Mesodermal cell (in vitro differentiated cells): ENCODE results near the gene TRIM58. TPM values are rescaled to one million over a fixed set of nuclear protein-coding genes. Genes with fewer than 3 reads are reported as not detected.
A peak's percentile ranks its signal among the peaks of the same experiment; 100 is the strongest.

ENCODE experiments used
- H3K27ac ChIP-seq: 2 replicates; pipeline ENCODE4 v1.7.0; 2013; ENCODE audit warnings: mild to moderate bottlenecking, low read depth, low read length, moderate library complexity; ENCODE audit not compliant: severe bottlenecking
- H3K36me3 ChIP-seq: 2 replicates; pipeline ENCODE4 v1.7.1; 2013; ENCODE audit warnings: mild to moderate bottlenecking, low read length, moderate library complexity; ENCODE audit not compliant: control insufficient read depth, insufficient read depth
- H3K4me1 ChIP-seq: one replicate; pipeline ENCODE4 v1.7.1; 2013; ENCODE audit warnings: mild to moderate bottlenecking, low read length; ENCODE audit not compliant: insufficient read depth, control insufficient read depth, poor library complexity, severe bottlenecking
- H3K4me3 ChIP-seq: 2 replicates; pipeline ENCODE4 v1.7.0; 2013; ENCODE audit warnings: low read length, control low read depth, mild to moderate bottlenecking; ENCODE audit not compliant: insufficient read depth, poor library complexity, severe bottlenecking; ENCODE audit errors: extremely low read depth
- H3K9me3 ChIP-seq: 2 replicates; pipeline ENCODE4 v1.7.1; 2013; ENCODE audit warnings: mild to moderate bottlenecking, low read length, moderate library complexity; ENCODE audit not compliant: control insufficient read depth
- WGBS, 2 experiments: methylation state at CpG; one replicate each; pipeline ENCODE4 v1.1.5; 2013; ENCODE audit warnings: missing lambda C conversion rate in 2 of 2; ENCODE audit not compliant: insufficient coverage in 2 of 2; 5-methylcytosine and 5-hydroxymethylcytosine counted together
- polyA plus RNA-seq, 2 experiments: library from polyadenylated mRNA; stranded (reverse); fragments of 50-300 nt; gene quantifications; one replicate each; pipeline ENCODE4 v1.2.3, GENCODE V29; 2013

The TRIM58 gene
- 0.59 TPM for polyA plus RNA-seq (2013, experiment 1 of 2)
- polyA plus RNA-seq (2013, experiment 2 of 2): 0.91 TPM

GRCh38 chr1:247857069-247857984 lies at the start of gene TRIM58:
Gene TRIM58, plus strand, starts transcription at chr1:247857187. Its CDS starts 60 bp downstream, at chr1:247857247.
- no peaks in the 10 kb centered on the region for H3K36me3 ChIP-seq
- H3K27ac ChIP-seq: no peak within 1 kb of the TSS
- H3K4me1 ChIP-seq: no peaks in the 10 kb centered on the region
- peak within 1 kb of the TSS; percentile 36 for H3K4me3 ChIP-seq
- no peaks in the 10 kb centered on the region for H3K9me3 ChIP-seq
- WGBS, 2 experiments: 21 to 36% methylated on average over 79 to 89 of the region's 109 CpGs

GRCh38 chr1:247812637-247813036 lies 44.4 kb upstream of the TRIM58 start:
- Histone ChIP-seq H3K4me3 (no peak overlapping the region), H3K36me3 (no peaks in the 10 kb centered on the region), H3K4me1 (no peaks in the 10 kb centered on the region), H3K27ac (no peak overlapping the region), H3K9me3 (peaks cover 10% of the 10 kb centered on the region)
- 47 to 55% methylated on average over 2 of the region's 2 CpGs for WGBS, 2 experiments

- H3K36me3 ChIP-seq: no peaks in the 10 kb centered on the region
- no peak overlapping the region for H3K27ac ChIP-seq
- H3K4me1 ChIP-seq: no peaks in the 10 kb centered on the region
- WGBS, 2 experiments: no CpG with 5 or more reads among the region's 2 CpGs
- no peak overlapping the region for H3K4me3 ChIP-seq
- no peaks in the 10 kb centered on the region for H3K9me3 ChIP-seq
Measured at GRCh38 chr1:247822060-247822459, 34.9 kb upstream of the TRIM58 start.

GRCh38 chr1:247824023-247824422 lies 33.0 kb upstream of the TRIM58 start, which contains the start of gene OR14A16:
Gene OR14A16, minus strand, starts transcription at chr1:247824119. Its CDS starts 8,390 bp downstream, at chr1:247815729.
- H3K27ac ChIP-seq: no peak within 1 kb of the TSS

GRCh38 chr1:247825362-247825761 lies 31.6 kb upstream of the TRIM58 start:
- H3K4me3 ChIP-seq: no peak overlapping the region
- peaks cover 7% of the 10 kb centered on the region for H3K9me3 ChIP-seq
- no peak overlapping the region for H3K27ac ChIP-seq
- WGBS, 2 experiments: 92 to 100% methylated on average over 2 to 3 of the region's 13 CpGs
- H3K36me3 ChIP-seq: no peaks in the 10 kb centered on the region
- no peaks in the 10 kb centered on the region for H3K4me1 ChIP-seq

More at GRCh38 chr1:247824023-247824422, 33.0 kb upstream of the TRIM58 start, which contains the start of gene OR14A16:
- peaks cover 7% of the 10 kb centered on the region for H3K9me3 ChIP-seq
- no peaks in the 10 kb centered on the region for H3K36me3 ChIP-seq
- no peaks in the 10 kb centered on the region for H3K4me1 ChIP-seq
- H3K4me3 ChIP-seq: no peak within 1 kb of the TSS
- 49 to 62% methylated on average over 5 to 6 of the region's 6 CpGs for WGBS, 2 experiments

GRCh38 chr1:247829656-247830055 lies 27.3 kb upstream of the TRIM58 start:
- peaks cover 7% of the 10 kb centered on the region for H3K9me3 ChIP-seq
- H3K4me3 ChIP-seq: no peak overlapping the region
- no peak overlapping the region for H3K27ac ChIP-seq
- no peaks in the 10 kb centered on the region for H3K36me3 ChIP-seq
- 0% methylated on average over 1 of the region's 1 CpG for WGBS, 2 experiments
- H3K4me1 ChIP-seq: no peaks in the 10 kb centered on the region

GRCh38 chr1:247833601-247834000 lies 23.4 kb upstream of the TRIM58 start:
- no peak overlapping the region for H3K27ac ChIP-seq
- peaks cover 4% of the 10 kb centered on the region for H3K9me3 ChIP-seq
- 54 to 58% methylated on average over 5 to 6 of the region's 6 CpGs for WGBS, 2 experiments
- H3K4me3 ChIP-seq: no peak overlapping the region
- no peaks in the 10 kb centered on the region for H3K36me3 ChIP-seq
- H3K4me1 ChIP-seq: no peaks in the 10 kb centered on the region

GRCh38 chr1:247840818-247841217 lies 16.2 kb upstream of the TRIM58 start:
- Histone ChIP-seq H3K4me1 (no peaks in the 10 kb centered on the region), H3K4me3 (no peak overlapping the region), H3K9me3 (peaks cover 7% of the 10 kb centered on the region), H3K36me3 (no peaks in the 10 kb centered on the region), H3K27ac (no peak overlapping the region)
- WGBS, 2 experiments: 86 to 87% methylated on average over 2 of the region's 2 CpGs

- Histone ChIP-seq H3K36me3 (no peaks in the 10 kb centered on the region), H3K9me3 (peaks cover 5% of the 10 kb centered on the region), H3K4me3 (no peak within 1 kb of the TSS), H3K4me1 (no peaks in the 10 kb centered on the region), H3K27ac (no peak within 1 kb of the TSS)
- 88% methylated on average over 1 of the region's 2 CpGs; no CpG with 5 or more reads in 1 of the 2 experiments for WGBS, 2 experiments
Measured at GRCh38 chr1:247841796-247842195, 15.2 kb upstream of the TRIM58 start, which contains the start of gene OR11L1. Gene OR11L1, minus strand, starts transcription at chr1:247841896. Its CDS starts 0 bp downstream, at chr1:247841896.

- Histone ChIP-seq H3K27ac (no peak overlapping the region), H3K4me1 (no peaks in the 10 kb centered on the region), H3K36me3 (no peaks in the 10 kb centered on the region), H3K9me3 (peaks cover 3% of the 10 kb centered on the region), H3K4me3 (no peak overlapping the region)
- 80 to 86% methylated on average over 1 of the region's 2 CpGs for WGBS, 2 experiments
Measured at GRCh38 chr1:247843411-247843810, 13.6 kb upstream of the TRIM58 start.
